ENCODE results near the gene ST3GAL3.

DNA sequence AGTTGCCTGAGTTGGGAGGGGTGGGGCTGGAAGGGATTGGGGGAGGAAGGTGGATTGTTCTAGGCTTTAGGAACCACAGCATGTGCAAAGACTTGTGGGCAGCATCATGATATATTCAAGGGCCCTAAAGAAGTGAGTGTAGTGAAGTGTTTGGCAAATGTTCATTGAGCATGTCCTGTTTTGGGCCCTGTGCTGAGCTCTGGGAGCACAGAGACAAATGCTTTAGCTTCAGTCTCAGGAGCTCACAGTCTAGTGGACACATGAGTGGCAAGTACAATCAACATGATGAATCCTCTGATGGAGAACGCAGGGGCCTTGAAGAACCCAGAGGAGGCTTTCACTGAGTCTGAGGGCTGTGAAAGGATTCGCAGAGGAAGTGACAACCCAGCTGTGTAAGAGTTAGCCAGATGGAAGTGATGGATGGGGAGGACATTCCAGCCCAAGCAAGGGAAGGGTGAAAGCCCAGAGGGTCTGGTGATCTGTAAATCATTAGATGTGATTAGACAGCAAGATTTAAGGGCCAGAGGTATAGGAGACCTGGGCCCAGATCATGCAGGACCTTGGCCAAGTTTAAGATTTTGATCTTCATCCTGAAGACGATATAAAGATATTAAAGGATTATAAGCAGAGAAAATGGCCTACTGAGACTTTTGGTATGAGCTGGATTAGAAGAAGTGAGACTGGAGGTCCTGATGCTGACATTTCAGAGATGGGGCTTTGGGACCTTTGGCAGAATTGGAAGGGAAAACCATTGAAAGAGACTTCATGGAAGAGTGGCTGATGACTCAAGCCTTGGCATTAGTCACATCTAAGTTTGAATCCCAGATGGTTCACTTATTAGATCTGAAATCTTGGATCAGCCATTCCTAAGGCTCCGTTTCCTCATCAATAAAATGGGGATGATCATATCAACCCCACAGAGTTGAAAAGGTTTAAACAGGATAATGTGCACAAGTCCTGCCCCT lies 244.0 kb downstream of the ST3GAL3 start:
- TF ChIP-seq, protein P1, sequence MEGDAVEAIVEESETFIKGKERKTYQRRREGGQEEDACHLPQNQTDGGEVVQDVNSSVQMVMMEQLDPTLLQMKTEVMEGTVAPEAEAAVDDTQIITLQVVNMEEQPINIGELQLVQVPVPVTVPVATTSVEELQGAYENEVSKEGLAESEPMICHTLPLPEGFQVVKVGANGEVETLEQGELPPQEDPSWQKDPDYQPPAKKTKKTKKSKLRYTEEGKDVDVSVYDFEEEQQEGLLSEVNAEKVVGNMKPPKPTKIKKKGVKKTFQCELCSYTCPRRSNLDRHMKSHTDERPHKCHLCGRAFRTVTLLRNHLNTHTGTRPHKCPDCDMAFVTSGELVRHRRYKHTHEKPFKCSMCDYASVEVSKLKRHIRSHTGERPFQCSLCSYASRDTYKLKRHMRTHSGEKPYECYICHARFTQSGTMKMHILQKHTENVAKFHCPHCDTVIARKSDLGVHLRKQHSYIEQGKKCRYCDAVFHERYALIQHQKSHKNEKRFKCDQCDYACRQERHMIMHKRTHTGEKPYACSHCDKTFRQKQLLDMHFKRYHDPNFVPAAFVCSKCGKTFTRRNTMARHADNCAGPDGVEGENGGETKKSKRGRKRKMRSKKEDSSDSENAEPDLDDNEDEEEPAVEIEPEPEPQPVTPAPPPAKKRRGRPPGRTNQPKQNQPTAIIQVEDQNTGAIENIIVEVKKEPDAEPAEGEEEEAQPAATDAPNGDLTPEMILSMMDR (IDR thresholded peaks at IDR 0.05), result no peak
- TF ChIP-seq POLR2AphosphoS5 (IDR thresholded peaks at IDR 0.05) (no peak), POLR2A (IDR thresholded peaks at IDR 0.05) (no peak)

Data from breast epithelium (tissue), 3 donors.